Measurements from ENCODE around the gene SUN5. TPM values are rescaled to one million over a fixed set of nuclear protein-coding genes. Genes with fewer than 3 reads are reported as not detected.
A peak's percentile ranks its signal among the peaks of the same experiment; 100 is the strongest.

Gene SUN5
- total RNA-seq, 1 experiment from 2014 or later, result not detected

GRCh38 chr20:33008336-33009213 is 4.3 kb upstream of the SUN5 start (continued):
- TF ChIP-seq ZNF317 (CRISPR knock-in tag; IDR thresholded peaks at IDR 0.05; ENCODE audit: borderline replicate concordance, low read depth) (no peak), ZNF121 (CRISPR knock-in tag; IDR thresholded peaks at IDR 0.05) (no peak), MLX (CRISPR knock-in tag; IDR thresholded peaks at IDR 0.05) (no peak)

GRCh38 chr20:33007376-33008335 is 3.4 kb upstream of the SUN5 start, which contains the start of gene BPIFB2:
TSS of gene BPIFB2 (plus strand) at chr20:33007704. CDS start at chr20:33008575, 871 bp downstream.
- ChIA-PET CTCF (interaction anchor here (1.3 to 3.5 kb wide), 5 partner anchors 8 to 106 kb away, joined by 3 to 34 read pairs (median 5); partner anchors contain the start of gene BPIFB6), POLR2A (no interaction called here)
- DNase-seq (ENCODE audit: low spot score), result no peak
- Mint-ChIP-seq H3K4me3 (no peak within 1 kb of the TSS), H3K4me1 (peaks cover 6% of the 10 kb centered on the region; the same call in 1 of the 2 replicates), H3K27ac (no peak within 1 kb of the TSS), H3K27me3 (ENCODE audit: low read depth) (no peaks in the 10 kb centered on the region), H3K9me3 (peaks cover 6% of the 10 kb centered on the region), H3K36me3 (no peaks in the 10 kb centered on the region; the same call in 1 of the 2 replicates)
- ATAC-seq, result no peak
- no peak for TF ChIP-seq HMGXB4 (CRISPR knock-in tag; IDR thresholded peaks at IDR 0.05)
- TF ChIP-seq ESRRA (CRISPR knock-in tag; IDR thresholded peaks at IDR 0.05; ENCODE audit: borderline replicate concordance), result no peak
- TF ChIP-seq ZNF671 (CRISPR knock-in tag; IDR thresholded peaks at IDR 0.05), result no peak
- TF ChIP-seq STAT6 (CRISPR knock-in tag; conservative IDR thresholded peaks at IDR 0.05; ENCODE audit: low read depth), result no peak
- peak; percentile 88 for TF ChIP-seq GABPB1 (CRISPR knock-in tag; IDR thresholded peaks at IDR 0.05)
- no peak for TF ChIP-seq E2F5 (CRISPR knock-in tag; IDR thresholded peaks at IDR 0.05)
- no peak for TF ChIP-seq ZBTB21 (CRISPR knock-in tag; IDR thresholded peaks at IDR 0.05; ENCODE audit: borderline replicate concordance)
- no peak for TF ChIP-seq MAX (CRISPR knock-in tag; IDR thresholded peaks at IDR 0.05)

GRCh38 chr20:33006776-33007375 is 2.6 kb upstream of the SUN5 start:
- DNase-seq (ENCODE audit: low spot score), result no peak
- TF ChIP-seq FOXP1 (CRISPR knock-in tag; IDR thresholded peaks at IDR 0.05; ENCODE audit: borderline replicate concordance) (no peak), GABPB1 (CRISPR knock-in tag; IDR thresholded peaks at IDR 0.05) (peak; percentile 37; the same call in 1 of the 2 replicates), SOX15 (CRISPR knock-in tag; IDR thresholded peaks at IDR 0.05) (no peak)
- POLR2A ChIA-PET, result no interaction called here
- Mint-ChIP-seq H3K4me3 (no peak overlapping the region), H3K36me3 (no peaks in the 10 kb centered on the region; the same call in 1 of the 2 replicates), H3K27me3 (ENCODE audit: low read depth) (no peaks in the 10 kb centered on the region), H3K9me3 (peaks cover 6% of the 10 kb centered on the region), H3K4me1 (peaks cover 6% of the 10 kb centered on the region; the same call in 1 of the 2 replicates), H3K27ac (no peak overlapping the region)
- no peak for ATAC-seq
- CTCF ChIA-PET, result interaction anchor here (0.5 to 3.5 kb wide), 6 partner anchors 9 to 105 kb away, joined by 3 to 51 read pairs (median 6); partner anchors contain the start of gene BPIFB6
